Activated naive CD8-positive, alpha-beta T cell treated with anti-CD3 and anti-CD28 coated beads for 36 hours (primary cell): Measurements from ENCODE around the gene ZNF629. TPM values are rescaled to one million over a fixed set of nuclear protein-coding genes. Genes with fewer than 3 reads are reported as not detected.

ENCODE experiments used
- DNase-seq: peaks from one replicate; pipeline ENCODE4 v3.0.0; 2021
- H3K27ac Mint-ChIP-seq: one replicate; pipeline ENCODE4 v1.8.0; 2022; ENCODE audit warnings: mild to moderate bottlenecking, moderate library complexity, mixed read lengths
- H3K27me3 Mint-ChIP-seq: one replicate; pipeline ENCODE4 v1.8.0; 2022; ENCODE audit warnings: mild to moderate bottlenecking, mixed read lengths
- H3K36me3 Mint-ChIP-seq: one replicate; pipeline ENCODE4 v1.8.0; 2021; ENCODE audit warnings: mild to moderate bottlenecking, mixed read lengths
- H3K4me1 Mint-ChIP-seq: one replicate; pipeline ENCODE4 v1.8.0; 2021; ENCODE audit warnings: mixed read lengths
- H3K4me3 Mint-ChIP-seq: one replicate; pipeline ENCODE4 v1.8.0; 2022; ENCODE audit warnings: mild to moderate bottlenecking, moderate library complexity, mixed read lengths
- H3K9me3 Mint-ChIP-seq: one replicate; pipeline ENCODE4 v1.8.0; 2022; ENCODE audit warnings: mixed read lengths
- total RNA-seq, 2 experiments: library from RNA; stranded (reverse); gene quantifications; one replicate each; pipeline ENCODE4 v1.2.3, GENCODE V29; 2021

Gene ZNF629
- total RNA-seq, 2 experiments from 2014 or later = 5.4 to 5.5 TPM

- H3K27ac Mint-ChIP-seq = no peak overlapping the region
- H3K4me3 Mint-ChIP-seq = no peak overlapping the region
- no peaks in the 10 kb centered on the region for H3K27me3 Mint-ChIP-seq
- peaks cover 4% of the 10 kb centered on the region for H3K4me1 Mint-ChIP-seq
- H3K9me3 Mint-ChIP-seq = no peaks in the 10 kb centered on the region
- DNase-seq = no peak
- H3K36me3 Mint-ChIP-seq = peaks cover 24% of the 10 kb centered on the region
Measured at GRCh38 chr16:30731411-30731810, 55.6 kb downstream of the ZNF629 start.

- peaks cover 29% of the 10 kb centered on the region for H3K36me3 Mint-ChIP-seq
- peaks cover 7% of the 10 kb centered on the region for H3K4me1 Mint-ChIP-seq
- no peaks in the 10 kb centered on the region for H3K27me3 Mint-ChIP-seq
- no peaks in the 10 kb centered on the region for H3K9me3 Mint-ChIP-seq
- no peak overlapping the region for H3K27ac Mint-ChIP-seq
- H3K4me3 Mint-ChIP-seq = no peak overlapping the region
- DNase-seq = no peak
Measured at GRCh38 chr16:30728899-30729672, 57.9 kb downstream of the ZNF629 start.

Other genes with a start within 250 kb of the ZNF629 start
- 10 to 100 TPM; 11.9 to 12.1 TPM for gene ZNF764, start 228.8 kb downstream of the ZNF629 start, total RNA-seq
- 1 to 10 TPM; 7.1 to 7.6 TPM for gene ZNF688, start 215.5 kb downstream of the ZNF629 start, total RNA-seq
- gene ZNF785, start 201.5 kb downstream of the ZNF629 start, total RNA-seq = 1 to 10 TPM; 6.4 to 7.8 TPM
- gene ZNF689, start 176.8 kb downstream of the ZNF629 start, total RNA-seq = 10 to 100 TPM; 14.8 to 15.5 TPM
- gene PRR14, start 136.2 kb downstream of the ZNF629 start, total RNA-seq = 10 to 100 TPM; 90.1 to 93.3 TPM
- 10 to 100 TPM; 92.8 to 94.5 TPM for gene FBRS, start 128.8 kb downstream of the ZNF629 start, total RNA-seq
- gene SRCAP, start 88.0 kb downstream of the ZNF629 start, total RNA-seq = 10 to 100 TPM; 66.1 to 72.6 TPM
- gene PHKG2, start 38.8 kb downstream of the ZNF629 start, total RNA-seq = 10 to 100 TPM; 31.1 to 32.0 TPM
- gene CFAP119, start 25.1 kb downstream of the ZNF629 start, total RNA-seq = 1 to 10 TPM; 3.7 to 6.4 TPM
- 100 to 1,000 TPM in 1 of 2 experiments, 10 to 100 TPM in 1; 95.2 to 107 TPM for gene RNF40, start 24.9 kb downstream of the ZNF629 start, total RNA-seq
- gene BCL7C, start 106.9 kb upstream of the ZNF629 start, total RNA-seq = 10 to 100 TPM; 20.8 to 22.0 TPM
- gene CTF1, start 109.4 kb upstream of the ZNF629 start, total RNA-seq = under 1 TPM; 0.16 to 0.38 TPM
- 10 to 100 TPM; 24.9 to 27.0 TPM for gene FBXL19, start 136.4 kb upstream of the ZNF629 start, total RNA-seq
- gene ORAI3, start 161.9 kb upstream of the ZNF629 start, total RNA-seq = 1 to 10 TPM; 5.4 to 5.7 TPM
- gene SETD1A, start 170.5 kb upstream of the ZNF629 start, total RNA-seq = 10 to 100 TPM; 28.5 to 31.7 TPM
- 1 to 10 TPM; 1.5 TPM for gene HSD3B7, start 198.0 kb upstream of the ZNF629 start, total RNA-seq
- gene STX1B, start 223.4 kb upstream of the ZNF629 start, total RNA-seq = 1 to 10 TPM; 1.3 to 1.6 TPM
- 10 to 100 TPM; 32.4 to 33.0 TPM for gene STX4, start 246.4 kb upstream of the ZNF629 start, total RNA-seq